Dermis microvascular lymphatic vessel endothelial cell (primary cell): ENCODE results near the gene PPFIA3. TPM values are rescaled to one million over a fixed set of nuclear protein-coding genes. Genes with fewer than 3 reads are reported as not detected.

Experiments used
- DNase-seq, 2 donors: peaks; one replicate each; pipeline versions ENCODE4 v3.0.0 to v3.0.0-alpha.2; 2010; ENCODE audit warnings: low read depth in 2 of 2
- total RNA-seq: library from RNA; depleted of rRNA; stranded (reverse); fragments of >200 nt; gene quantifications from 2 replicates; pipeline ENCODE4 v1.2.1, GENCODE V29; 2014

The PPFIA3 gene
- total RNA-seq, result 4.0 TPM in 2 replicates

GRCh38 chr19:49119411-49120324, at the start of gene PPFIA3:
TSS of gene PPFIA3 (plus strand) at chr19:49119544. CDS start at chr19:49127874, 8,330 bp downstream.
- peak; percentile 33 to 72 for DNase-seq

- DNase-seq, result no peak
These were observed 48.9 kb upstream of the PPFIA3 start for GRCh38 chr19:49070416-49070815.

GRCh38 chr19:49071860-49072547, 47.3 kb upstream of the PPFIA3 start:
- DNase-seq, result no peak

- DNase-seq, result no peak
These were observed 45.6 kb upstream of the PPFIA3 start for GRCh38 chr19:49073514-49074378.

- DNase-seq, result peak; percentile 36 to 69
These were observed 44.5 kb upstream of the PPFIA3 start for GRCh38 chr19:49074869-49075268.

- DNase-seq, result no peak
These were observed 39.0 kb upstream of the PPFIA3 start for GRCh38 chr19:49080392-49080791.

GRCh38 chr19:49081273-49081672, 38.1 kb upstream of the PPFIA3 start:
- no peak for DNase-seq

- no peak for DNase-seq
These were observed 34.9 kb upstream of the PPFIA3 start for GRCh38 chr19:49084206-49085019.

- DNase-seq, result peak; percentile 99 to 100
These were observed 34.1 kb upstream of the PPFIA3 start, which contains the start of gene SNRNP70 for GRCh38 chr19:49085020-49085867. TSS of gene SNRNP70 (plus strand) at chr19:49085451. CDS start at chr19:49086415, 964 bp downstream.

- no peak for DNase-seq
These were observed 33.5 kb upstream of the PPFIA3 start for GRCh38 chr19:49085868-49086232.

- DNase-seq, result no peak
These were observed 33.0 kb upstream of the PPFIA3 start for GRCh38 chr19:49086296-49086695.

GRCh38 chr19:49091391-49092038, 27.8 kb upstream of the PPFIA3 start:
- no peak for DNase-seq

- DNase-seq, result no peak
These were observed 26.7 kb upstream of the PPFIA3 start for GRCh38 chr19:49092686-49093085.

GRCh38 chr19:49094505-49095482, 24.6 kb upstream of the PPFIA3 start:
- peak in 1 of 2 donors; percentile 29 for DNase-seq

- peak; percentile 44 to 67 for DNase-seq
These were observed 21.7 kb upstream of the PPFIA3 start for GRCh38 chr19:49097453-49098288.

- no peak for DNase-seq
These were observed 20.5 kb upstream of the PPFIA3 start for GRCh38 chr19:49098795-49099194.

GRCh38 chr19:49101160-49101559, 18.2 kb upstream of the PPFIA3 start:
- no peak for DNase-seq
